Neural cell (in vitro differentiated cells): ENCODE measurements around the gene GSE1.

Experiments used
- EP300 ChIP-seq: fragments of 450-650 bp; conservative IDR thresholded peaks from 2 replicates; pipeline ENCODE4 v1.6.1; 2014; ENCODE audit warnings: antibody characterized with exemption, mild to moderate bottlenecking, moderate library complexity; ENCODE audit not compliant: poor library complexity, severe bottlenecking
- EZH2 ChIP-seq: fragments of 200-600, 300-800 bp; shearing (Covaris generic), sonication (generic); IDR thresholded peaks from 2 replicates; pipeline ENCODE4 v1.6.1; 2014; ENCODE audit warnings: antibody characterized with exemption, low read length, borderline replicate concordance, mild to moderate bottlenecking; ENCODE audit not compliant: insufficient read depth, poor library complexity, severe bottlenecking
- MXI1 ChIP-seq: fragments of 450-650 bp; conservative IDR thresholded peaks from 2 replicates; pipeline ENCODE4 v1.6.1; 2014; ENCODE audit warnings: antibody characterized with exemption, mild to moderate bottlenecking; ENCODE audit not compliant: poor library complexity, severe bottlenecking
- POLR2AphosphoS5 ChIP-seq: IDR thresholded peaks from 2 replicates; pipeline ENCODE4 v1.6.1; 2012
- RAD21 ChIP-seq: fragments of 450-650 bp; conservative IDR thresholded peaks from 2 replicates; pipeline ENCODE4 v1.6.1; 2014; ENCODE audit warnings: antibody characterized with exemption, mild to moderate bottlenecking, moderate library complexity
- SMC3 ChIP-seq: fragments of 450-650 bp; conservative IDR thresholded peaks from 2 replicates; pipeline ENCODE4 v1.6.1; 2014; ENCODE audit warnings: antibody characterized with exemption, mild to moderate bottlenecking, moderate library complexity; ENCODE audit not compliant: poor library complexity
- TAF1 ChIP-seq: IDR thresholded peaks from 2 replicates; pipeline ENCODE4 v1.6.1; 2012; ENCODE audit warnings: low read depth
- TF ChIP-seq, protein P1 (sequence below): fragments of 450-650 bp; IDR thresholded peaks from 2 replicates; pipeline ENCODE4 v1.5.1; 2014; ENCODE audit warnings: antibody characterized with exemption, mild to moderate bottlenecking, moderate library complexity; ENCODE audit not compliant: poor library complexity, severe bottlenecking
- TF ChIP-seq, protein P2 (sequence below): IDR thresholded peaks from 2 replicates; pipeline ENCODE4 v1.6.1; 2012; ENCODE audit warnings: borderline replicate concordance

DNA sequence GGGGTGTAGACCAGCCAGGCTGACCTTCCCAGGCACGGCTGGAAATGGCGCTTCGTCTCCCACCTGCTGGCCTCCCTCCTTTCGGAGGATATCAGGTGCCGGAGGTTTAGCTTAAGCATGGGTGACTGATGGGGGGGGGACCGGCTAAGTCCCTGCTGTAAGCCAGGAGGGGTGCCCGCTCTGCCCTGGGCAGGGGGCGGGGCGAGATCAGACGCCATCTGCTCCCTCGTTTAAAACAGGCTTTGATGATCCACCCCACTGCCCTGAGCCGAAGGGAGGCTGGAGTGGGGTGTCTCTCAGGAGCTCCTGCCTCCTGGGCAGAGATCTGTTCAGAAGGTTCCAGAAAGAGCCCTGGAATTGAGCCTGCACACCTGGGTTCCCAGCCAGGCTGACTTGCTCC is 111.8 kb downstream of the GSE1 start:
- TF ChIP-seq EP300: no peak
- TF ChIP-seq, protein P1, sequence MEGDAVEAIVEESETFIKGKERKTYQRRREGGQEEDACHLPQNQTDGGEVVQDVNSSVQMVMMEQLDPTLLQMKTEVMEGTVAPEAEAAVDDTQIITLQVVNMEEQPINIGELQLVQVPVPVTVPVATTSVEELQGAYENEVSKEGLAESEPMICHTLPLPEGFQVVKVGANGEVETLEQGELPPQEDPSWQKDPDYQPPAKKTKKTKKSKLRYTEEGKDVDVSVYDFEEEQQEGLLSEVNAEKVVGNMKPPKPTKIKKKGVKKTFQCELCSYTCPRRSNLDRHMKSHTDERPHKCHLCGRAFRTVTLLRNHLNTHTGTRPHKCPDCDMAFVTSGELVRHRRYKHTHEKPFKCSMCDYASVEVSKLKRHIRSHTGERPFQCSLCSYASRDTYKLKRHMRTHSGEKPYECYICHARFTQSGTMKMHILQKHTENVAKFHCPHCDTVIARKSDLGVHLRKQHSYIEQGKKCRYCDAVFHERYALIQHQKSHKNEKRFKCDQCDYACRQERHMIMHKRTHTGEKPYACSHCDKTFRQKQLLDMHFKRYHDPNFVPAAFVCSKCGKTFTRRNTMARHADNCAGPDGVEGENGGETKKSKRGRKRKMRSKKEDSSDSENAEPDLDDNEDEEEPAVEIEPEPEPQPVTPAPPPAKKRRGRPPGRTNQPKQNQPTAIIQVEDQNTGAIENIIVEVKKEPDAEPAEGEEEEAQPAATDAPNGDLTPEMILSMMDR: no peak
- TF ChIP-seq POLR2AphosphoS5: no peak
- TF ChIP-seq EZH2: no peak
- TF ChIP-seq, protein P2, sequence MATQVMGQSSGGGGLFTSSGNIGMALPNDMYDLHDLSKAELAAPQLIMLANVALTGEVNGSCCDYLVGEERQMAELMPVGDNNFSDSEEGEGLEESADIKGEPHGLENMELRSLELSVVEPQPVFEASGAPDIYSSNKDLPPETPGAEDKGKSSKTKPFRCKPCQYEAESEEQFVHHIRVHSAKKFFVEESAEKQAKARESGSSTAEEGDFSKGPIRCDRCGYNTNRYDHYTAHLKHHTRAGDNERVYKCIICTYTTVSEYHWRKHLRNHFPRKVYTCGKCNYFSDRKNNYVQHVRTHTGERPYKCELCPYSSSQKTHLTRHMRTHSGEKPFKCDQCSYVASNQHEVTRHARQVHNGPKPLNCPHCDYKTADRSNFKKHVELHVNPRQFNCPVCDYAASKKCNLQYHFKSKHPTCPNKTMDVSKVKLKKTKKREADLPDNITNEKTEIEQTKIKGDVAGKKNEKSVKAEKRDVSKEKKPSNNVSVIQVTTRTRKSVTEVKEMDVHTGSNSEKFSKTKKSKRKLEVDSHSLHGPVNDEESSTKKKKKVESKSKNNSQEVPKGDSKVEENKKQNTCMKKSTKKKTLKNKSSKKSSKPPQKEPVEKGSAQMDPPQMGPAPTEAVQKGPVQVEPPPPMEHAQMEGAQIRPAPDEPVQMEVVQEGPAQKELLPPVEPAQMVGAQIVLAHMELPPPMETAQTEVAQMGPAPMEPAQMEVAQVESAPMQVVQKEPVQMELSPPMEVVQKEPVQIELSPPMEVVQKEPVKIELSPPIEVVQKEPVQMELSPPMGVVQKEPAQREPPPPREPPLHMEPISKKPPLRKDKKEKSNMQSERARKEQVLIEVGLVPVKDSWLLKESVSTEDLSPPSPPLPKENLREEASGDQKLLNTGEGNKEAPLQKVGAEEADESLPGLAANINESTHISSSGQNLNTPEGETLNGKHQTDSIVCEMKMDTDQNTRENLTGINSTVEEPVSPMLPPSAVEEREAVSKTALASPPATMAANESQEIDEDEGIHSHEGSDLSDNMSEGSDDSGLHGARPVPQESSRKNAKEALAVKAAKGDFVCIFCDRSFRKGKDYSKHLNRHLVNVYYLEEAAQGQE: no peak
- no peak for TF ChIP-seq SMC3
- TF ChIP-seq RAD21: no peak
- TF ChIP-seq TAF1: no peak
- no peak for TF ChIP-seq MXI1
